BJ (cell line): ENCODE results near the gene ARHGEF10L. TPM values are rescaled to one million over a fixed set of nuclear protein-coding genes. Genes with fewer than 3 reads are reported as not detected.

Experiments used
- CTCF ChIA-PET: fragments of 350-600 bp; formaldehyde crosslinking; extraction: SDS; loops from one replicate; lab custom pipeline; 2021; ENCODE audit warnings: antibody characterized with exemption, inconsistent platforms; lab: Yijun Ruan, JAX
- POLR2A ChIA-PET: fragments of 300-600 bp; sonication (Branson Sonifier 250); formaldehyde crosslinking; extraction: SDS; loops from one replicate; lab custom pipeline; 2021; ENCODE audit warnings: antibody characterized with exemption; lab: Charles Lee
- DNase-seq: peaks from one replicate; pipeline ENCODE4 v3.0.0-alpha.2; 2011; ENCODE audit warnings: low read depth
- H3K27me3 ChIP-seq: 2 replicates; pipeline ENCODE4 v1.6.0; 2011; ENCODE audit warnings: low read length; ENCODE audit not compliant: control insufficient read depth, insufficient read depth
- H3K36me3 ChIP-seq: 2 replicates; pipeline ENCODE4 v1.5.1; 2011; ENCODE audit warnings: low read length; ENCODE audit not compliant: control insufficient read depth, insufficient read depth
- H3K4me3 ChIP-seq: 2 replicates; pipeline ENCODE4 v1.5.1; 2011; ENCODE audit warnings: low read depth, mild to moderate bottlenecking, control low read depth, low read length
- CTCF ChIP-seq: IDR thresholded peaks from 2 replicates; pipeline ENCODE4 v1.5.1; 2011; ENCODE audit warnings: low read depth, mild to moderate bottlenecking, control low read depth, inconsistent platforms, low read length, moderate library complexity; ENCODE audit not compliant: insufficient read depth
- polyA plus RNA-seq: library from polyadenylated mRNA; depleted of rRNA; stranded (reverse); fragments of >200 nt; gene quantifications from 2 replicates; pipeline ENCODE4 v1.2.3, GENCODE V29; 2011

Gene ARHGEF10L
- polyA plus RNA-seq, 1 experiment: 12.5 TPM

- DNase-seq: no peak
- ChIA-PET POLR2A (no interaction called here), CTCF (interaction anchor here (0.7 to 4.9 kb wide), 6 partner anchors 9 to 85 kb away, joined by 3 to 22 read pairs (median 4); no protein-coding TSS in a partner anchor)
- Histone ChIP-seq H3K27me3 (0 out of 2 replicates have a peak, but pooled peaks cover 2% of the 10 kb centered on the region), H3K36me3 (no peaks in the 10 kb centered on the region), H3K4me3 (no peak overlapping the region)
- TF ChIP-seq CTCF: no peak
Observed at GRCh38 chr1:17521946-17522612, 17.4 kb upstream of the ARHGEF10L start.

- no peaks in the 10 kb centered on the region for H3K36me3 ChIP-seq
- 0 out of 2 replicates have a peak, but pooled peaks cover 2% of the 10 kb centered on the region for H3K27me3 ChIP-seq
- CTCF ChIA-PET: interaction anchor here (1.4 to 4.9 kb wide), 3 partner anchors 10 to 83 kb away, joined by 5 to 22 read pairs (median 7); no protein-coding TSS in a partner anchor
- DNase-seq: no peak
- TF ChIP-seq CTCF: no peak
- H3K4me3 ChIP-seq: no peak overlapping the region
- POLR2A ChIA-PET: no interaction called here
Observed at GRCh38 chr1:17523321-17524041, 16.0 kb upstream of the ARHGEF10L start.

GRCh38 chr1:17524645-17525044, 14.9 kb upstream of the ARHGEF10L start:
- 0 out of 2 replicates have a peak, but pooled peaks cover 2% of the 10 kb centered on the region for H3K27me3 ChIP-seq
- H3K36me3 ChIP-seq: no peaks in the 10 kb centered on the region
- ChIA-PET CTCF (interaction anchor here (4.9 kb wide), 1 partner anchor 23 kb away, joined by 22 read pairs; no protein-coding TSS in a partner anchor), POLR2A (no interaction called here)
- DNase-seq: no peak
- TF ChIP-seq CTCF: no peak
- no peak overlapping the region for H3K4me3 ChIP-seq

GRCh38 chr1:17525996-17526686, 13.4 kb upstream of the ARHGEF10L start:
- Histone ChIP-seq H3K36me3 (no peaks in the 10 kb centered on the region), H3K27me3 (no peaks in the 10 kb centered on the region; the same call in 1 of the 2 replicates), H3K4me3 (no peak overlapping the region)
- ChIA-PET POLR2A (no interaction called here), CTCF (no interaction called here)
- no peak for TF ChIP-seq CTCF
- no peak for DNase-seq
